Uterus (tissue), 2 donors: ENCODE measurements around the gene HSPA13.

Experiments used
- POLR2A ChIP-seq, 2 donors: fragments of 450-650 bp; IDR thresholded peaks; one replicate each; pipeline ENCODE4 v1.6.1; 2016; ENCODE audit warnings: antibody characterized with exemption in 2 of 2, mild to moderate bottlenecking in 1 of 2, moderate library complexity in 1 of 2
- TF ChIP-seq, protein P1 (sequence below), 4 experiments: fragments of 200-600 bp in 2 of 4; fragments of 450-650 bp in 2 of 4; sonication (generic) in 2 of 4; IDR thresholded peaks; one replicate each; pipeline ENCODE4 v1.5.1; 2016 to 2019; ENCODE audit warnings: antibody characterized with exemption in 4 of 4, mild to moderate bottlenecking in 2 of 4, moderate library complexity in 1 of 4

DNA sequence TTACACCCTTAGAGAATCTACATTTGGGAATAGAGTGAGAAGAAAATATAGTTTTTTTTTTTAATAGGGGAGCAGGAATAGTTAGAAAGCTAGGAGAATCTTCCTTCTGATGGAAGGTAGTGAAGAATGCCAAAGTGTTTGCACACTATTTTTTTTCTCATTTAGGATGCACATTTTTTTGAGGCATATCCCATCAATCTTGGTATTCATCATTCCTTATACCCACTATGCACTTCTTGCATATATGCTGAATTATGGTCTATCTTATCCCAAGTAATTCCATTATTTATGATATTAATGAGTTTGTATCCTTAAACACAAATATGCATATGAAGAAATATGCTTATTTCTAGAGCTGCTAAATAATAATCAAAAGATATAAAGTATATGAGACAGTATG lies 28.4 kb downstream of the HSPA13 start:
- no peak for TF ChIP-seq POLR2A (IDR thresholded peaks at IDR 0.05)
- TF ChIP-seq, protein P1, sequence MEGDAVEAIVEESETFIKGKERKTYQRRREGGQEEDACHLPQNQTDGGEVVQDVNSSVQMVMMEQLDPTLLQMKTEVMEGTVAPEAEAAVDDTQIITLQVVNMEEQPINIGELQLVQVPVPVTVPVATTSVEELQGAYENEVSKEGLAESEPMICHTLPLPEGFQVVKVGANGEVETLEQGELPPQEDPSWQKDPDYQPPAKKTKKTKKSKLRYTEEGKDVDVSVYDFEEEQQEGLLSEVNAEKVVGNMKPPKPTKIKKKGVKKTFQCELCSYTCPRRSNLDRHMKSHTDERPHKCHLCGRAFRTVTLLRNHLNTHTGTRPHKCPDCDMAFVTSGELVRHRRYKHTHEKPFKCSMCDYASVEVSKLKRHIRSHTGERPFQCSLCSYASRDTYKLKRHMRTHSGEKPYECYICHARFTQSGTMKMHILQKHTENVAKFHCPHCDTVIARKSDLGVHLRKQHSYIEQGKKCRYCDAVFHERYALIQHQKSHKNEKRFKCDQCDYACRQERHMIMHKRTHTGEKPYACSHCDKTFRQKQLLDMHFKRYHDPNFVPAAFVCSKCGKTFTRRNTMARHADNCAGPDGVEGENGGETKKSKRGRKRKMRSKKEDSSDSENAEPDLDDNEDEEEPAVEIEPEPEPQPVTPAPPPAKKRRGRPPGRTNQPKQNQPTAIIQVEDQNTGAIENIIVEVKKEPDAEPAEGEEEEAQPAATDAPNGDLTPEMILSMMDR (IDR thresholded peaks at IDR 0.05), result no peak
